T-cell (primary cell): ENCODE measurements around the gene JMJD6. TPM values are rescaled to one million over a fixed set of nuclear protein-coding genes. Genes with fewer than 3 reads are reported as not detected.

Source experiments
- ATAC-seq, 4 experiments: fragments of 200-7000 bp in 3 of 4; fragments of 150-1000 bp in 1 of 4; cut with Tn5 transposase; replicated peaks in 1 of 4; 1 replicate in 3 of 4; 2 replicates in 1 of 4; pipeline ENCODE4 v1.10.0; 2021; ENCODE audit warnings: moderate library complexity in 3 of 4, mild to moderate bottlenecking in 2 of 4, moderate number of reproducible peaks in 1 of 4
- CTCF ChIA-PET, 2 donors: fragments of 300-600 bp; sonication (Branson Sonifier 250); formaldehyde crosslinking; loops; one replicate each; lab custom pipeline; 2022; ENCODE audit warnings: antibody characterized with exemption in 2 of 2; lab: Charles Lee
- POLR2A ChIA-PET, 2 donors: fragments of 300-600 bp; sonication (Branson Sonifier 250); formaldehyde crosslinking; loops; one replicate each; lab custom pipeline; 2022; ENCODE audit warnings: antibody characterized with exemption in 2 of 2; lab: Charles Lee
- DNase-seq, 35 experiments: peaks; one replicate each; pipeline versions ENCODE4 v3.0.0 to v3.0.0-alpha.2; 2013 to 2023
- H3K27ac ChIP-seq: one replicate; pipeline ENCODE4 v1.5.1; 2013; ENCODE audit warnings: low read length
- H3K27me3 ChIP-seq, 2 experiments: replicated peaks in 1 of 2; 1 replicate in 1 of 2; 2 replicates in 1 of 2; pipeline versions ENCODE4 v1.6.1 to v1.7.0; 2013; ENCODE audit warnings: low read length in 1 of 2, mixed read lengths in 1 of 2; ENCODE audit not compliant: control insufficient read depth in 2 of 2, insufficient read depth in 2 of 2; ENCODE audit errors: extremely low read depth in 1 of 2
- H3K36me3 ChIP-seq, 2 donors: 1 replicate in 1 of 2; 2 replicates in 1 of 2; pipeline versions ENCODE4 v1.6.1 to v1.7.0; 2013; ENCODE audit warnings: low read length in 1 of 2; ENCODE audit not compliant: control insufficient read depth in 2 of 2, insufficient read depth in 1 of 2; ENCODE audit errors: extremely low read depth in 1 of 2
- H3K4me1 ChIP-seq, 2 experiments: 1 replicate in 1 of 2; 2 replicates in 1 of 2; pipeline versions ENCODE4 v1.6.1 to v1.7.0; 2013; ENCODE audit warnings: low read length in 2 of 2, mixed read lengths in 1 of 2; ENCODE audit not compliant: insufficient read depth in 2 of 2, control insufficient read depth in 1 of 2; ENCODE audit errors: extremely low read depth in 1 of 2
- H3K4me3 ChIP-seq, 2 donors: 1 replicate in 1 of 2; 2 replicates in 1 of 2; pipeline versions ENCODE4 v1.5.1 to v1.7.0; 2013; ENCODE audit warnings: mild to moderate bottlenecking in 2 of 2, low read length in 1 of 2, moderate library complexity in 1 of 2; ENCODE audit not compliant: control insufficient read depth in 1 of 2; ENCODE audit errors: extremely low read depth in 1 of 2
- H3K9me3 ChIP-seq: 2 replicates; pipeline ENCODE4 v1.7.0; 2013
- H3K27ac Mint-ChIP-seq, 2 donors: one replicate each; pipeline ENCODE4 v1.8.0; 2020 to 2021; ENCODE audit warnings: mild to moderate bottlenecking in 2 of 2, mixed read lengths in 2 of 2
- H3K27me3 Mint-ChIP-seq, 2 donors: one replicate each; pipeline ENCODE4 v1.8.0; 2021 to 2022; ENCODE audit warnings: mixed read lengths in 2 of 2
- H3K36me3 Mint-ChIP-seq: one replicate; pipeline ENCODE4 v1.8.0; 2021; ENCODE audit warnings: mixed read lengths
- H3K4me1 Mint-ChIP-seq, 3 donors: one replicate each; pipeline ENCODE4 v1.8.0; 2020 to 2022; ENCODE audit warnings: mixed read lengths in 3 of 3, mild to moderate bottlenecking in 1 of 3
- H3K4me3 Mint-ChIP-seq, 3 donors: one replicate each; pipeline ENCODE4 v1.8.0; 2020 to 2022; ENCODE audit warnings: mild to moderate bottlenecking in 3 of 3, mixed read lengths in 3 of 3, moderate library complexity in 3 of 3
- H3K9me3 Mint-ChIP-seq, 3 donors: one replicate each; pipeline ENCODE4 v1.8.0; 2020 to 2022; ENCODE audit warnings: mixed read lengths in 3 of 3
- WGBS: methylation state at CpG from one replicate; pipeline ENCODE4 v1.1.5; 2013; ENCODE audit warnings: missing lambda C conversion rate; ENCODE audit not compliant: insufficient coverage; 5-methylcytosine and 5-hydroxymethylcytosine counted together
- total RNA-seq, 35 experiments: library from RNA in 6 of 35; stranded (reverse) in 6 of 35; fragments of 120-200 nt in 1 of 35; gene quantifications; one replicate each; pipeline versions ENCODE4 v1.2.1 to v1.2.4 and lab custom pipeline; 2013 to 2026

The JMJD6 gene
- total RNA-seq, 5 donors from 2014 or later (not counting 1 experiment from before 2014, with no cell fraction given), result 48.7 to 155 (median 56.6) TPM

DNA sequence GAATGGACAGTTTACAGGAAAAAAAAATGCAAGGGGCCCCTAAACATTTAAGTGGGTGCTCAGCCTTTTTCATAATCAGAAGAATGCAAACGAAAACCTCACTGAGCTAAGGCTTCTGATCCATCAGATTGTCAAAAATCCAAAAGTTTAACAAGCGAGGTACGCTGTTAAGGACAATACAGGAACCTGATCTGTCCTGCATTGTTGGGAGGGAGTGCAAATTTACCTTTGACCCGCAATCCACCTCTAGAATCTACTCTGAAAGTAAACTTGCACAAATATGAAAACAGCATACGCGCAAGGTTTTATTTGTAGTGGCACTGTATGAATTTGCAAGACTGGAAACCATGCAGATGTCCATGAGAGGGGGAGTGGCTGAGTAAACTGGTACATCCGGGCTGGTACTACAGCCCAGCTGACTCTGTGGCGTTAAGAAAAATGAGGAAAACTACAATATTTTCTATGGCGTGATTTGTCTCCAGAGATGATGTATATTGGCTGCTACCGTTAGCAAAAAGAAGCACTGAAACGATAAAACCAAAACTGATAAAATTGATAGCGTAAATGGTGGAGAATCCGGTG, 54.0 kb downstream of the JMJD6 start:
- Histone ChIP-seq H3K9me3 (no peaks in the 10 kb centered on the region), H3K27me3 (peaks cover 0 to 4% of the 10 kb centered on the region in 2 experiments), H3K27ac (peak overlapping the region; percentile 86), H3K4me1 (peaks cover 31 to 36% of the 10 kb centered on the region in 2 experiments), H3K4me3 (peak overlapping the region; percentile 73 to 92), H3K36me3 (no peaks in the 10 kb centered on the region)
- peak in 1 of 35 experiments; percentile 22 for DNase-seq
- H3K27me3 Mint-ChIP-seq, result no peaks in the 10 kb centered on the region
- WGBS, result 67% methylated on average over 6 of the region's 13 CpGs
- peaks cover 37 to 42% (median 40%) of the 10 kb centered on the region in 3 donors for H3K4me1 Mint-ChIP-seq
- POLR2A ChIA-PET, result interaction anchor here in 1 of 2 donors (0.6 kb wide), 2 partner anchors 349 to 1286 kb away, joined by 3 read pairs; no protein-coding TSS in a partner anchor
- no peaks in the 10 kb centered on the region for H3K36me3 Mint-ChIP-seq
- CTCF ChIA-PET, result interaction anchor here in 1 of 2 donors (1.1 to 1.4 kb wide), 2 partner anchors 9 to 115 kb away, joined by 4 to 5 read pairs; no protein-coding TSS in a partner anchor
- no peaks in the 10 kb centered on the region for H3K9me3 Mint-ChIP-seq
- ATAC-seq, result no peak
- peak overlapping the region; percentile 89 to 91 (median 91) for H3K4me3 Mint-ChIP-seq
- H3K27ac Mint-ChIP-seq, result peak overlapping the region; percentile 97 to 98

- ChIA-PET CTCF (interaction anchor here (1.1 to 1.4 kb wide), 3 partner anchors 9 to 115 kb away, joined by 4 to 5 read pairs (median 4); no protein-coding TSS in a partner anchor), POLR2A (interaction anchor here in 1 of 2 donors (0.6 to 0.9 kb wide), 3 partner anchors 63 to 1286 kb away, joined by 3 to 4 read pairs (median 3); no protein-coding TSS in a partner anchor)
- Mint-ChIP-seq H3K4me3 (peak overlapping the region; percentile 89 to 91 (median 91)), H3K4me1 (peaks cover 37 to 42% (median 40%) of the 10 kb centered on the region in 3 donors), H3K27ac (peak overlapping the region; percentile 97 to 98), H3K36me3 (no peaks in the 10 kb centered on the region), H3K27me3 (no peaks in the 10 kb centered on the region), H3K9me3 (no peaks in the 10 kb centered on the region)
- Histone ChIP-seq H3K27ac (peak overlapping the region; percentile 86), H3K27me3 (peaks cover 0 to 6% of the 10 kb centered on the region in 2 experiments), H3K4me3 (peak overlapping the region; percentile 73 to 92), H3K9me3 (no peaks in the 10 kb centered on the region), H3K4me1 (peaks cover 31 to 35% of the 10 kb centered on the region in 2 experiments), H3K36me3 (no peaks in the 10 kb centered on the region)
- DNase-seq (no peak), ATAC-seq (peak in 1 of 4 experiments; percentile 4)
- WGBS, result 0% methylated on average over 13 of the region's 19 CpGs
Measured at GRCh38 chr17:76671912-76672262, 54.5 kb downstream of the JMJD6 start.

DNA sequence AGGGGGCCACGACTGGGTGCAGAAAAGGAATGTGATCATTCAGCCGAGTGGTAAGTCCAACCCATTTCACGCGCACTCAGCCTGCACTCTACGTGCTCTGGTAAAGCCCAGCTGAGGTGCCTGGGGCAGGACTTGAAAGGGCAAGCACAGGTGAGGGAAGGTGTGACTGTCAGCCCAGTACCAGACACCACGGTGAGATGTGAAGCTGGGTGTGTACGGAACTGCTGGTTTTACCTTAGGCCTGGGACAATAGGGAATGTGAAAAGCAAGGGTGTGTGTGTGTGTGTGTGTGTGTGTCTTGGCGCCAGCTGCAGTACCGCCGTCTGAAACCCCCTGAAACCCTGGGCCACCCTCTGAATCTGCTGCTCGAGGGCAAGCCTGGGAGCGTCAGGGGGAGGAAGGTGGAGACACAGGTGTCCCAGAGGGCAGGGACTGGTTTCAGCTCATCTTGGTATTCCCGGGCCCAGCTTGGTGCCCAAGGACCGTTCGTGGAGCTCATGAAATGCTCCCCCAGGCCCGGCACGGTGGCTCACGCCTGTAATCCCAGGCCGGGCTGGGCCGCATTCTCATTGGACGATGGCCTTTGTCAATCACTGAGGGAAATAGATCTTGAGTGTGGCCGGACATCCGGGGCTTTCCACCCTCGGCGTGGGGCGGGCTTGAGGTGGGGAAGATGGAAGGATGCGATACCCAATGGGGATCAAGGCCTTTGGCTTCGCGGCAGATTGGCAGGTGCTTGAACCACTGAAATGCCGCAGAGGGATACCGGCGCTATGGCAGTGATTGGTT, 55.1 kb downstream of the JMJD6 start:
- POLR2A ChIA-PET, result interaction anchor here in 1 of 2 donors (0.9 kb wide), 2 partner anchors 64 to 114 kb away, joined by 3 to 4 read pairs; no protein-coding TSS in a partner anchor
- H3K36me3 ChIP-seq, result no peaks in the 10 kb centered on the region
- Mint-ChIP-seq H3K4me3 (peak overlapping the region; percentile 89 to 91 (median 91)), H3K27ac (peak overlapping the region; percentile 97 to 98), H3K4me1 (peaks cover 37 to 42% (median 40%) of the 10 kb centered on the region in 3 donors), H3K27me3 (no peaks in the 10 kb centered on the region), H3K9me3 (no peaks in the 10 kb centered on the region), H3K36me3 (no peaks in the 10 kb centered on the region)
- H3K27me3 ChIP-seq, result peaks cover 0 to 6% of the 10 kb centered on the region in 2 experiments
- WGBS, result 18% methylated on average over 31 of the region's 32 CpGs
- peak overlapping the region; percentile 73 to 92 for H3K4me3 ChIP-seq
- ATAC-seq (peak; percentile 97 to 100 (median 99)), DNase-seq (peak; percentile 97 to 100 (median 99))
- no peaks in the 10 kb centered on the region for H3K9me3 ChIP-seq
- H3K27ac ChIP-seq, result peak overlapping the region; percentile 86
- CTCF ChIA-PET, result interaction anchor here (0.6 to 1.4 kb wide), 4 partner anchors 10 to 114 kb away, joined by 4 to 8 read pairs (median 4); no protein-coding TSS in a partner anchor
- H3K4me1 ChIP-seq, result peaks cover 31 to 35% of the 10 kb centered on the region in 2 experiments

- Histone ChIP-seq H3K27ac (peak overlapping the region; percentile 86), H3K4me3 (no peak overlapping the region), H3K4me1 (peaks cover 31 to 35% of the 10 kb centered on the region in 2 experiments), H3K9me3 (no peaks in the 10 kb centered on the region), H3K27me3 (peaks cover 0 to 6% of the 10 kb centered on the region in 2 experiments), H3K36me3 (no peaks in the 10 kb centered on the region)
- Mint-ChIP-seq H3K36me3 (no peaks in the 10 kb centered on the region), H3K9me3 (no peaks in the 10 kb centered on the region), H3K27me3 (no peaks in the 10 kb centered on the region), H3K4me1 (peaks cover 37 to 42% (median 40%) of the 10 kb centered on the region in 3 donors), H3K27ac (peak overlapping the region; percentile 97 to 98), H3K4me3 (peak overlapping the region; percentile 89 to 91 (median 91))
- DNase-seq (peak in 2 of 35 experiments; percentile 12 to 47), ATAC-seq (no peak)
- 82% methylated on average over 8 of the region's 9 CpGs for WGBS
- ChIA-PET POLR2A (interaction anchor here in 1 of 2 donors (0.9 kb wide), 2 partner anchors 64 to 114 kb away, joined by 3 to 4 read pairs; no protein-coding TSS in a partner anchor), CTCF (interaction anchor here (1.3 to 1.4 kb wide), 2 partner anchors 11 to 113 kb away, joined by 4 read pairs; no protein-coding TSS in a partner anchor)
Measured at GRCh38 chr17:76670718-76671122, 55.7 kb downstream of the JMJD6 start.

GRCh38 chr17:76670020-76670717, 56.2 kb downstream of the JMJD6 start:
- ATAC-seq, result peak in 2 of 4 experiments; percentile 12 to 17
- no peaks in the 10 kb centered on the region for H3K27me3 Mint-ChIP-seq
- peak overlapping the region; percentile 97 to 98 for H3K27ac Mint-ChIP-seq
- H3K4me1 Mint-ChIP-seq, result peaks cover 37 to 42% (median 40%) of the 10 kb centered on the region in 3 donors
- peak in 9 of 35 experiments; percentile 14 to 63 (median 37) for DNase-seq
- Histone ChIP-seq H3K9me3 (no peaks in the 10 kb centered on the region), H3K36me3 (no peaks in the 10 kb centered on the region), H3K27me3 (peaks cover 0 to 6% of the 10 kb centered on the region in 2 experiments), H3K27ac (peak overlapping the region; percentile 86), H3K4me1 (peaks cover 31 to 35% of the 10 kb centered on the region in 2 experiments), H3K4me3 (no peak overlapping the region)
- POLR2A ChIA-PET, result no interaction called here
- CTCF ChIA-PET, result no interaction called here
- 70% methylated on average over 4 of the region's 9 CpGs for WGBS
- peak overlapping the region in 2 of 3 donors; percentile 89 to 91 for H3K4me3 Mint-ChIP-seq
- H3K9me3 Mint-ChIP-seq, result no peaks in the 10 kb centered on the region
- H3K36me3 Mint-ChIP-seq, result no peaks in the 10 kb centered on the region
